Measurements from ENCODE around the gene CACNB2.
"Not testable (repeated sequence)": the region's sequence is repeated elsewhere in the genome, so short reads cannot be mapped to it uniquely, and the experiment has no call there.

Gene CACNB2

DNA sequence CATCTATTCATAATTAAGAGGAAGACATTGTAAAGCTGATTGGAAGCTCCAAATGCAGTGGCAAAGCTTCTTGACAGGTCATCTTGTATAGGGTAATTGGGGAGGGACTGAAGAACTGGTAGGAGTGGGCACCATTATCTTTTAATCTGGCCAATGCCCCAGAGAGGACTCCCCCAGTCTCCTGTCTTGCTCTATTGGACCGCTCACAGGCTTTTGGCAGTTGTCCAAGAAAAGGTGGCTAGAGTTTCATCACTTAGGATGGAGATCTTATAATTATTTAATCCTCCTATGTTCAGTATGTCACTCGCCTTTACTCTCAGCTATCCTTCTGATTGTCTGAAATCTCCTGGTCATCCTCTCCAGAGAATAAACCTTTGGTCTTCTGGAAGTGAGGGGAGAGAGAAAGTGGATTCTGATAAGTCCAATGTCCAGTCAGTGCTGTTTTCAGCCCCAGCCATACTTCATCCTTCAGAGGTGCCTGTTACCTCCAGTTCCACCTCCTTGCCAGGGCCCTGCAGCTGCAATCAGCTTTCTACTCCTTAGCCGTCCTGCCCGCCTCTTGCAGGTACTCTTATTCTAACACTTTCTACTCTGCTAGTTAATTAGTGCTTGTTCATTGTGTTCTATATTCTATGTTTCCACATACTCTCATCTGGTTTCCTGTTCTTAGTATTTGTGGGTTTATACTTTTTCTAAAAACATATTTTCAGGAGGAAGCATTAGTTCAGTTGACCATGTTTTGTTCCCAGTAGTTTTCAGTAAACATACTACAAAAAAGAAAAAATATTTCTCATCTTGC lies 269.6 kb downstream of the CACNB2 start:
- DNase-seq: no peak

DNA sequence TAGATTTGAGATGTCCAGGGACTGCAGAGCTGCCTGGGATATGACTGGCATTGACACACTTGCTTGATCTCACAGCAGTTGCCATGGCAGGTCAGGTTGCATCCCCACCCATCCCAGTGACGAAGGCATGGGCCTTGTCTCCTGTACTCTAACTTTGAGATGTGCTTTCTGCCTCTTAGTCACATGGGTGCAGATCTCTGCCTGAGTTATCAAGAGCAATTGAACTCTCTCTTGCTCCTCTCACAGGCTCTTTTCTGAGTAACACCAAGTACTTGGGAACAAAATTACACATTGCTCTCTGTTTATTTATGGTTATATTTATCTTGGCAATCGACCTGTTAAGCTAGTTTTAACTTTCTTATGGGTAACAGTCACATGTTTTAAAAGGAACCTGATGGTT lies 273.8 kb downstream of the CACNB2 start:
- DNase-seq: no peak

DNA sequence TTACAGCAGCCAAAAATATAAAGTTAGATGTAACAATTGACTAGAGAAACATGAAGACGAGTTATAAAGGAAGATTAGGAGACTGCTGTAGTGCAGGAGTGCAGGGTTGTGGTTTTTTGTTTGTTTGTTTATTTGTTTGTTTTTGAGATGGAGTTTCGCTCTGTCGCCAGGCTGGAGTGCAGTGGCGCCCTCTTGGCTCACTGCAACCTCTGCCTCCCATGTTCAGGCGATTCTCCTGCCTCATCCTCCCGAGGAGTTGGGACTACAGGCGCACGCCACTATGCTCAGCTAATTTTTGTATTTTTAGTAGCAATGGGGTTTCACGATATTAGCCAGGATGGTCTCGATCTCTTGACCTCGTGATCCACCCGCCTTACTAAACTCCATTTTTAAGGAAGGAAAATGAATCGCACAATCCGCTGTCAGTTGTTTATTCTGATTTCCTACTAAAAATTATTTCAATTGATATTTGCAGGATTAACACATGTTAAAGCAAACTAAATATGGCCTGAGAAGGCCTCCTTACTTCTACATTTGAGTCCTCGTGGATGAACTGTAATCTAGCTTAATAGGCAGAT lies 277.8 kb downstream of the CACNB2 start:
- no peak for DNase-seq

- DNase-seq: no peak
These were observed 278.5 kb downstream of the CACNB2 start for GRCh38 chr10:18418541-18419215.

DNA sequence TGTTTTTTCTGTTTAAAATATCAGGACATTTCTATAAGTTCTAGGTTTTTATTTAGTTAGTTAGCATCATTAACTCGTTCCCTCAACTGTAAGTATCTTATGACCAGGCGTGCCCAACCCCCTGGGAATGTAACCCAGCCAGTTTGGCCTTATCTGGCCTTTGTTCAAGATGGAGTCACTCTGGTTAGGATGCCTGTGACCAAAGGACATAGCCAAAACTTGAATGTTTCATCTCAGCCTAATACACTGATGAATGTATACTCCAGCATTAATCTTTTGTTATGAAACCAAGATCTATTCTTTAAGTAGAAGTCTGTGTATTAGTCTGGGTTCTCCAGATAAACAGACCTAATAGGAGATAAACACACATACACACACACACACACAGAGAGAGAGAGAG lies 279.7 kb downstream of the CACNB2 start:
- no peak for DNase-seq

- DNase-seq: no peak
These were observed 281.6 kb downstream of the CACNB2 start for GRCh38 chr10:18421726-18422293.

DNA sequence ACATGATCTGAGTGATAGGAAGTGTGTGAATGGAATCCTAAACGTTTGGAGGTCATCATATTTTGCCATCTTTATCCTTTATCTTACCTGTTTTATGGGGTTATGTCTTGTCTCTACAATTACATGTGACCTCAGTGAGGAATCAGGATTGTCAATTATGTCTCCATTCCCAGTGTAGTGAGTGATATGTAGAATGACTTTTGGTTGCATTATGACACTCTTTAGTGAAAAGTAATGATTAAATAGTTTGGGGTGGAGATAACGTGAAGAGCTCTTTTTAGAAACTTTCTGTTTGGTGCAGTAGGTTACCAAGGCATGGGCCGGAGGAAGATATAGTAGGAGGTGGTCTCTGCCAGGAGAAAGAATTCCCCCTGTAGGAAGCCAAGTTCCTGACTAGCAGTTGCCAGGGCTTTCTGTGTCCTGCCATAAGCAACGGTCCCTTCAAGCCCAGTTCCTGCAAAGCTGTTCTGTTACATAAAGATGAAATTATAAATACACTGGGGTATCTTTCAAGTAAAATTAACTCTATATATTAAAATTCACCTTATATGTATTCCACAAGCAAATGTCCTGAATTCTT lies 282.9 kb downstream of the CACNB2 start:
- no peak for DNase-seq

DNA sequence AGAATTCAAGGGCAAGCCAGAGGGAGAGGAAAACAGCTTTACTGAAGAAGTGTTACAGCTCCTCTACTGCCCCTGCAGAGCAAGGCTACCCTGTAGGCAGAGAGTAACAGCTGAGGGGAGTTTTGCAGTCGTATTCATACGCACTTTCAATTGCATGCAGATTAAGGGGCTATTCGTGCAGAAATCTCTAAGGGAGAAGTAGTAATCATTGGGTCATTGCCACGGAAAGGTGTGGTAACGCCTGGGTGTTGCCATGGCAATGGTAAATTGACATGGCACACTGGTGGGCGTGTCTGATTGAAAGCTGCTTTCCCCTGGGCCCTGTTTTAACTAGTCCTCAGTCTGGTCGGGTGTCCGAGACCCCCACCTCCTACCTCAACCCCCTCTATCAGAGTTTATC lies 284.0 kb downstream of the CACNB2 start:
- DNase-seq: no peak

- no peak for DNase-seq
These were observed 289.1 kb downstream of the CACNB2 start for GRCh38 chr10:18429335-18429734.

DNA sequence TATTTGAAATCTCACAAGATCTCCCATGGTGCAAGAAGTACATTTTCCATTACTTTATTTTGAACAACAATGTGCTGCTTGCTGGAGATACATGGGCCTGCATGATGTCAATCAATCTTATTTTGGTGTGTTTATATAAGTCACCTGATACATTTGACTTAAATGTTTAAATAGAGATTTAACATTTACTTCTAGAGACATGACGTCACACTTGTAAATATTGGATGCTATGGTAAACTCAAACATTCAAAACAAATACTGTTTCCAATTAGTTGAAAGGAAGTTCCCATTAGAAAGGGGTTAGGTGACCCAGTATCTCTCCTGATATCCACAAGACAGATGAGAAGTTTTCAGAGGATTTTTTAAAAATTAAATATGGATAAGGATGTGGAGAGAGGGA lies 296.7 kb downstream of the CACNB2 start:
- DNase-seq: no peak

GRCh38 chr10:18437486-18437885 lies 297.3 kb downstream of the CACNB2 start:
- DNase-seq: no peak

- no peak for DNase-seq
These were observed 298.3 kb downstream of the CACNB2 start for GRCh38 chr10:18438361-18439126.

GRCh38 chr10:18439601-18440000 lies 299.4 kb downstream of the CACNB2 start:
- no peak for DNase-seq

DNA sequence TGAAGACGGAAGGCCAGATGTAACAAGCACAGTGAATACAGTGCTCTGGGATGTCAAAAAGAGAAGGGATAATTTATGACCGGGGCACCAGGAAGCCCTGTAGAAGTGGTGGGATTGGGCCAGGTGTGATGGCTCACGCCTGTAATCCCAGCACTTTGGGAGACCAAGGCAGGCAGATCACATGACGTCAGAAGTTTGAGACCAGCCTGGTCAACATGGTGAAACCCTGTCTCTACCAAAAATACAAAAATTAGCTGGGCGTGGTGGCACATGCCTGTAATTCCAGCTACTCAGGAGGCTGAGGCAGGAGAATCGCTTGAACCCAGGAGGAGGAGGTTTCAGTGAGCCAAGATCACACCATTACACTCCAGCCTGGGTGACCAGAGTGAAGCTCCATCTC lies 305.4 kb downstream of the CACNB2 start:
- DNase-seq: not testable (repeated sequence)

DNA sequence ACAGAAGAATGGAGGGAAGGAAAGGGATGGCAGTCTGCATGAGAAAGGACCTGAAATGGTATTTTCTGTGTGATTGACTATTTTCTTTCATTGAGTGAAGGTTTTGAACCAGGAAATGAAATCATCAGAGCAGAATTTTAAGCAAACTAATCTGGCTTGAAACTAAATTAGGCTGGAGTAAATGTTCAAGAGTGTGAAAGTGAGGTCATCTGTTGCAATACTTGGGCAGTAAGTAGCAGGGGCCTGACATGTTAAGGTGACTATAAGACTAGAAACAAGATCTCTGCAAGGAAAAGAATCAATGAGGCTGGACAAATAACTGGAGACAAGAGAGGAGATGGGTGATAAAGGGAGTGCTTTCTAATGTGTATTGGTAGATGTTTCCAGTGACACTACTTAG lies 306.0 kb downstream of the CACNB2 start:
- no peak for DNase-seq

DNA sequence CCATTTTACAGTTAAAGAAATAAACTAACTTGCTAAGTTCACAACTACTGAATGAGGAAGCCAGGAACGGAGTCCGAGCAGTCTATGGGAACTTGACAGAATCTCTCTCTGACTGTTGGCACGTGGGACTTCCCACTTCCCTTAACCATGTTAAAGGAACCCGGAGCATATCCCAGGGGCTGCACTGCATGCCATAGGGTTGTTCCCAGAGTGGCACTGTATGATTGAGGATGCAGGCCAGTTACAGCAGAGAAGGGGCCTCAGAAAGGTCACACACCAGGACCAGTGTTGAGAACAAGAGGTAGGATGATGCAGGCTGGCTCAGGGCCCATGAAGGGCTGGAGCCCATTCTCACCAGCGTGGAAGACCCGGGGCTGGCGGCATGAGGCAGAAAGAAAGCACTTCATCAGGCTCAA lies 309.4 kb downstream of the CACNB2 start:
- no peak for DNase-seq

GRCh38 chr10:18450298-18450697 lies 310.1 kb downstream of the CACNB2 start:
- DNase-seq: no peak

DNA sequence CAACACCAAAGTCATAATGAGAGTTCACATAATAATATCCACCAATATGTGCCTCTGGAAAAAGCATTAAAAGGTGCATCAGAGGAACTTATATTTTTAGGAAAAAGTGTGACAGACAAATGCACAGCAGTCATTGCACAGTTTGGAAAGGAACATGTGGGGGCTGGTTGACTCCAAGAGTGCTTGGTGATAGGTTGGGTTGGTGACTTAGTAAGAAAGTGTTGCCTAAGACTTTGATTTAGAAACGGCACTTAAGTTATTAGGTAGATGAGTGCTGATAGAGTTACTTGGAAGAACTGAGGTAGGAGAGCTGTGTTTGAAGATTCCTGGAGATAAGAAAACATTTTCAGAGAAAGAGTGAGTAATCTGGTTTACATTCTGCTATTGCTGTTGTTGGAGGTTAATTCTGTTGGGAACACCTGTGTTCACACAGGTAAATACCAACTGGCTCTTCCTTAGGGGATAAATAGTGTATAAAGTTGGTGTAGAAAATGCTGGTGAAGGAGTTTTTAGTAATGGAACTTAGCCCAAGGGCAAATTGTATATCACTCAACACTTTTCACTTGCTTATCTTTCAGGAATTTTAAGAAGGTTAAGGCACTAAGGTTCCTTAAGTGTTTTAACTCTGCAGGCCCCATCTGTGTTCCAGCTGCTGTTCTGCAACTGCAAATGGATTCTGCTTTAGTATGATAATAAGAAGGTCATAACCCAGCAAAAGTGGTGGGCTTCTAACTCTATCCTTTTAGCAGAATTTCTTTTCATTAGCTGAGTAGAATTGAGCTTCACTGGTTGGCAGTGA lies 315.1 kb downstream of the CACNB2 start:
- DNase-seq: no peak

GRCh38 chr10:18456984-18457383 lies 316.8 kb downstream of the CACNB2 start:
- no peak for DNase-seq

- DNase-seq: no peak
These were observed 319.8 kb downstream of the CACNB2 start for GRCh38 chr10:18460032-18460431.

- no peak for DNase-seq
These were observed 323.5 kb downstream of the CACNB2 start for GRCh38 chr10:18463673-18464211.

DNA sequence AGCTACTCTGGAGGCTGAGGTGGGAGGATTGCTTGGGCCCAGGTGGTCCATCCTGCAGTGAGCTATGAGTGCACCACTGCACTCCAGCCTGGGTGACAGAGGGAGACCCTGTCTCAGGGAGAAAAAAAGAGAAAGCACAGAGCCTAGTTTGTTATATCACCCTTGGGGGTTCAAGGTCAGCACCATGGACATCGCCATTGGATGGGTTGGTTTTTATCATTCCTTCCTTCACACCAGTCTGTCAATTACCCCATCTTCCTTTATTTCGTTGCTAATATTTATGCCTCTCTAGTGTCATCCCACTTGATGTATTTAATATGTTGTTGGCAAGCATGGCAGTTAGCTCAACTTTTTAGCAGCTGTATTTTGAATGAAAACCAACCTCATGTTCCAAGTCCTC lies 328.9 kb downstream of the CACNB2 start:
- DNase-seq: no peak

Measured in activated CD4-positive, alpha-beta T cell treated with anti-CD3 and anti-CD28 coated beads, Interleukin-2, amount 50 U/mL, for 4 hours (primary cell).